HepG2 (cell line): ENCODE results near the gene ABCD1. TPM values are rescaled to one million over a fixed set of nuclear protein-coding genes. Genes with fewer than 3 reads are reported as not detected.
A peak's percentile ranks its signal among the peaks of the same experiment; 100 is the strongest.

Experiments used
- BRD4 ChIP-seq: sonication (generic); formaldehyde crosslinking; IDR thresholded peaks from 2 replicates; pipeline ENCODE4 v1.4.0; 2020; ENCODE audit warnings: missing genetic modification reagents
- HNRNPLL ChIP-seq: fragments of 200-400 bp; formaldehyde crosslinking; IDR thresholded peaks from 2 replicates; pipeline ENCODE4 v1.6.1; 2017; ENCODE audit warnings: mild to moderate bottlenecking, low read depth, low read length; ENCODE audit not compliant: poor library complexity, severe bottlenecking
- ISX ChIP-seq: sonication (generic); formaldehyde crosslinking; conservative IDR thresholded peaks from 2 replicates; pipeline ENCODE4 v1.5.0; 2020; ENCODE audit warnings: missing genetic modification reagents
- KLF16 ChIP-seq, 2 experiments: sonication (generic) in 1 of 2; formaldehyde crosslinking in 1 of 2; IDR thresholded peaks; 2 replicates each; pipeline versions ENCODE4 v1.6.1 to v1.8.0; 2016 to 2023; ENCODE audit warnings: missing genetic modification reagents in 2 of 2, missing compliant biosample characterization in 1 of 2
- MYC ChIP-seq: sonication (generic); formaldehyde crosslinking; IDR thresholded peaks from 2 replicates; pipeline ENCODE4 v1.9.0; 2021; ENCODE audit warnings: missing genetic modification reagents, borderline replicate concordance
- PRDM15 ChIP-seq: sonication (generic); formaldehyde crosslinking; IDR thresholded peaks from 2 replicates; pipeline ENCODE4 v1.4.0; 2020; ENCODE audit warnings: missing genetic modification reagents
- SP5 ChIP-seq: IDR thresholded peaks from 2 replicates; pipeline ENCODE4 v1.6.1; 2016; ENCODE audit warnings: low read depth, borderline replicate concordance
- SRSF9 ChIP-seq: fragments of 200-400 bp; formaldehyde crosslinking; IDR thresholded peaks from 2 replicates; pipeline ENCODE4 v1.6.1; 2018; ENCODE audit warnings: borderline replicate concordance, mild to moderate bottlenecking, low read depth, low read length; ENCODE audit not compliant: insufficient read depth, poor library complexity, severe bottlenecking
- XRCC5 ChIP-seq: fragments of 200-400 bp; formaldehyde crosslinking; optimal IDR thresholded peaks from 2 replicates; pipeline ENCODE3; 2017; ENCODE audit warnings: mild to moderate bottlenecking, low read length
- ZMYM4 ChIP-seq: sonication (generic); formaldehyde crosslinking; IDR thresholded peaks from 2 replicates; pipeline ENCODE4 v1.8.1; 2023; ENCODE audit warnings: mild to moderate bottlenecking, missing genetic modification reagents
- ZNF20 ChIP-seq: sonication (generic); formaldehyde crosslinking; IDR thresholded peaks from 2 replicates; pipeline ENCODE4 v1.4.0; 2020; ENCODE audit warnings: mild to moderate bottlenecking, moderate library complexity, missing genetic modification reagents
- ZNF230 ChIP-seq: sonication (generic); formaldehyde crosslinking; IDR thresholded peaks from 2 replicates; pipeline ENCODE4 v1.4.0; 2020; ENCODE audit warnings: mild to moderate bottlenecking, missing genetic modification reagents
- ZNF362 ChIP-seq: sonication (generic); formaldehyde crosslinking; IDR thresholded peaks from 2 replicates; pipeline ENCODE4 v1.4.0; 2020; ENCODE audit warnings: missing genetic modification reagents, mild to moderate bottlenecking, borderline replicate concordance
- ZNF609 ChIP-seq: sonication (generic); formaldehyde crosslinking; IDR thresholded peaks from 2 replicates; pipeline ENCODE4 v1.4.0; 2020; ENCODE audit warnings: mild to moderate bottlenecking, missing genetic modification reagents, borderline replicate concordance
- ZSCAN20 ChIP-seq: sonication (generic); formaldehyde crosslinking; IDR thresholded peaks from 2 replicates; pipeline ENCODE4 v1.4.0; 2020; ENCODE audit warnings: missing genetic modification reagents, mild to moderate bottlenecking, borderline replicate concordance
- polyA plus RNA-seq, 8 experiments: library from polyadenylated mRNA; depleted of rRNA in 3 of 8; stranded (reverse) in 7 of 8; unstranded in 1 of 8; fragments of >200 nt; fragmentation: Illumina TruSeq in 4 of 8; extraction: Trizol in 4 of 8; gene quantifications; 2 replicates each; pipeline versions ENCODE4 v1.2.1 to v1.2.3, GENCODE V29; 2011 to 2016; ENCODE audit warnings: low read depth in 4 of 8, missing spikeins in 1 of 8, mixed read lengths in 1 of 8; ENCODE audit not compliant: insufficient read depth in 1 of 8
- total RNA-seq, 5 experiments: library from RNA; depleted of rRNA; stranded (reverse); fragments of >200 nt; fragmentation: Illumina TruSeq; extraction: Trizol; gene quantifications; 2 replicates each; pipeline ENCODE4 v1.2.3, GENCODE V29; 2016; ENCODE audit warnings: low read depth in 1 of 5

Gene ABCD1
- total and polyA plus RNA-seq, 2 of the 13 experiments (the other 11 are each of a cell fraction or from before 2014, with no cell fraction given) = 11.4 to 15.9 TPM

GRCh38 chrX:153724252-153725038, at the start of gene ABCD1, which contains the start of gene BCAP31 (continued):
- TF ChIP-seq PRDM15 (CRISPR knock-in tag) = no peak
- TF ChIP-seq ZNF20 (CRISPR knock-in tag) = no peak
- TF ChIP-seq SRSF9 = no peak
- TF ChIP-seq XRCC5 = no peak
- peak; percentile 66 for TF ChIP-seq SP5 (CRISPR knock-in tag)
- no peak for TF ChIP-seq ZMYM4 (CRISPR knock-in tag)
- no peak for TF ChIP-seq ISX (CRISPR knock-in tag)
- TF ChIP-seq BRD4 (CRISPR knock-in tag) = no peak
- TF ChIP-seq MYC (CRISPR knock-in tag) = no peak
- peak; percentile 47 for TF ChIP-seq HNRNPLL
- no peak for TF ChIP-seq KLF16 (CRISPR knock-in tag; IDR thresholded peaks at IDR 0.05)
- no peak for TF ChIP-seq ZNF362
- TF ChIP-seq ZNF230 (CRISPR knock-in tag) = no peak
- no peak for TF ChIP-seq ZSCAN20 (CRISPR knock-in tag)
- peak; percentile 31; the same call in 1 of the 2 replicates for TF ChIP-seq ZNF609 (CRISPR knock-in tag)
